BE2C (cell line): ENCODE results near the gene LRRC3B.

Experiments used
- DNase-seq: peaks from one replicate; pipeline ENCODE4 v3.0.0-alpha.2; 2020
- H3K27me3 ChIP-seq: fragments of 250-450 bp; sonication (Bioruptor Pico); 2 replicates; pipeline ENCODE4 v1.5.1; 2020; ENCODE audit warnings: mild to moderate bottlenecking
- H3K36me3 ChIP-seq: fragments of 250-450 bp; sonication (Bioruptor Pico); 2 replicates; pipeline ENCODE4 v1.5.1; 2020; ENCODE audit warnings: mild to moderate bottlenecking
- H3K4me1 ChIP-seq: fragments of 250-450 bp; sonication (Bioruptor Pico); 2 replicates; pipeline ENCODE4 v1.5.1; 2020
- H3K4me3 ChIP-seq: 2 replicates; pipeline ENCODE4 v1.5.1; 2011; ENCODE audit warnings: low read depth, low read length
- H3K9me3 ChIP-seq: fragments of 250-450 bp; sonication (Bioruptor Pico); 2 replicates; pipeline ENCODE4 v1.5.1; 2020
- TF ChIP-seq, protein P1 (sequence below): IDR thresholded peaks from 2 replicates; pipeline ENCODE4 v1.5.1; 2012; ENCODE audit warnings: mild to moderate bottlenecking, low read depth, low read length

Gene LRRC3B

DNA sequence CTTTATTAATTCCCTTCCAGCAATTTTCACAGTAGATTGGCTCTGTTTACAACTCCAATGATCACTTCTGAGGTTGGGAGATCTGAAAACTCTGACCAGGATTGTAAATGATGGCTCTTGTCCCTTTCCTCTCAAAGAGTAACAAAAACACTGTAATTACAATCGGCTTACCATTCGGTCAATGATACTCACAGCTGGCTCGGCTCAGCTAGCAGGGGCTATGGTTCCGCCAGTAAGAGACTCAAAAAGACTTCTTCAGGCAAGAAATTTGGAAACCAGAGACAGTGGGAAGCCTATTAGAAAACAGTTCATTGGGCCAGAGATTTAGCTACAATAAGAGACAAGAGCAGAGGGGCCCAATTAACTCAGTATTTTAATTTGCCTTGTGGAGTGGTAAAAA is 96.6 kb downstream of the LRRC3B start:
- Histone ChIP-seq H3K9me3 (no peaks in the 10 kb centered on the region), H3K27me3 (no peaks in the 10 kb centered on the region), H3K36me3 (no peaks in the 10 kb centered on the region), H3K4me3 (no peak overlapping the region), H3K4me1 (no peaks in the 10 kb centered on the region)
- no peak for DNase-seq
- TF ChIP-seq, protein P1, sequence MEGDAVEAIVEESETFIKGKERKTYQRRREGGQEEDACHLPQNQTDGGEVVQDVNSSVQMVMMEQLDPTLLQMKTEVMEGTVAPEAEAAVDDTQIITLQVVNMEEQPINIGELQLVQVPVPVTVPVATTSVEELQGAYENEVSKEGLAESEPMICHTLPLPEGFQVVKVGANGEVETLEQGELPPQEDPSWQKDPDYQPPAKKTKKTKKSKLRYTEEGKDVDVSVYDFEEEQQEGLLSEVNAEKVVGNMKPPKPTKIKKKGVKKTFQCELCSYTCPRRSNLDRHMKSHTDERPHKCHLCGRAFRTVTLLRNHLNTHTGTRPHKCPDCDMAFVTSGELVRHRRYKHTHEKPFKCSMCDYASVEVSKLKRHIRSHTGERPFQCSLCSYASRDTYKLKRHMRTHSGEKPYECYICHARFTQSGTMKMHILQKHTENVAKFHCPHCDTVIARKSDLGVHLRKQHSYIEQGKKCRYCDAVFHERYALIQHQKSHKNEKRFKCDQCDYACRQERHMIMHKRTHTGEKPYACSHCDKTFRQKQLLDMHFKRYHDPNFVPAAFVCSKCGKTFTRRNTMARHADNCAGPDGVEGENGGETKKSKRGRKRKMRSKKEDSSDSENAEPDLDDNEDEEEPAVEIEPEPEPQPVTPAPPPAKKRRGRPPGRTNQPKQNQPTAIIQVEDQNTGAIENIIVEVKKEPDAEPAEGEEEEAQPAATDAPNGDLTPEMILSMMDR, result no peak

DNA sequence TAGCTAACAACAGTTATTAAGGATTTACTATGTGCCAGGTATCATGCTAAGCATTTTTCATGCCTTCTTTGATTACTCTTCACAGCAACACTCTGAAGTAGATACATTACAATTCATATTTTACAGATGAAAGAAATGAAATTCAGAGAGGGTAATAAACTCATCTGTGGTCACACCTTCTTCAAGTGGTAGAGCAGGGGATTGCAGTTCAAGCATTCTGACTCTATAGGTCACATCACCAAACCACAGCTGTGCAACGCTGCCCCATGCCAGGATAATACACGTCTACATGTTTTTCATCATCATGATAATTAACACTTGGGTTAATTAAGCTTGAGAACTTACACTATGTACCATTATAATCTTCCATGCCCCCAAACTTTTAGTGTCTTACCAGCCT is 98.5 kb downstream of the LRRC3B start:
- no peaks in the 10 kb centered on the region for H3K4me1 ChIP-seq
- no peaks in the 10 kb centered on the region for H3K36me3 ChIP-seq
- TF ChIP-seq, protein P1, result no peak
- H3K9me3 ChIP-seq, result no peaks in the 10 kb centered on the region
- DNase-seq, result no peak
- no peaks in the 10 kb centered on the region for H3K27me3 ChIP-seq
- no peak overlapping the region for H3K4me3 ChIP-seq

DNA sequence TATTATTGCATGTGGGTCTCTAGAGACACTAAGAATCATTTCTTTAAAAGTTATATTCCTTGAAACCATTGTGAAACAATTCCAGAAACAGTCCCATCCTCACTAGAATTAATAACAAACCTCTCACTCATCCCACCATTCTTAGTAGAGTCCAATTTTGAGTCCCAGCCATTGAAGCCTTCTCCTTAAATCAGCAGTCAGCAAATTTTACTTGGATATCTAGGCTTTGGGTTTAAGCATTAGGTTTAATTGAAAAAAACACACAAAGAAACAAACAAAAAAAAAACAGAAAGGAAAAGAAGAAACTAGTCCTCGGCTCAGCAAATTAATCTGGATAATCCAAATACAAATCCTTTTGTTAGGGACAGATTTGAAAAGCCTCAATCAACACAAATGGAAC is 109.3 kb downstream of the LRRC3B start:
- Histone ChIP-seq H3K9me3 (no peaks in the 10 kb centered on the region), H3K36me3 (no peaks in the 10 kb centered on the region), H3K4me1 (no peaks in the 10 kb centered on the region), H3K27me3 (no peaks in the 10 kb centered on the region), H3K4me3 (no peak overlapping the region)
- TF ChIP-seq, protein P1, result no peak
- no peak for DNase-seq

DNA sequence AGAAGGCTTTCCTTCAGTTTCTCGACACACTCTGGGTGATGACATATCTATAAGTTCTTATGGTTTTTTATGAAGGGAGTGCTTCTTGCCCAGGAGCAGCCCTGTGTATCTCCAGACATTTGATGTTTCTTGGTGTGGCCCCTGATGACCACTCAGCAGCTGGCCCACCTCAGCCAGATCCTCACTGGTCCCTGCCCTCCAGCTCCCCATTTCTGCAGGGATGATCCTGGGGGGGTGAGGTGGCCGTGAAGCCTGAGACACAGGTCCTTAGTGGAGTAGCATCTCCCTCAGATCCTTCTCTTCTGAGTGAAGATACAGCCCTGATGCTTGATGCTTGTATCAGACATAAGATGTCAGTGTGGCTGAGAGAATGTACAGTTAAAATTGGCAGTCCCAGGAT is 127.7 kb downstream of the LRRC3B start:
- Histone ChIP-seq H3K36me3 (no peaks in the 10 kb centered on the region), H3K4me1 (no peaks in the 10 kb centered on the region), H3K9me3 (no peaks in the 10 kb centered on the region), H3K27me3 (no peaks in the 10 kb centered on the region), H3K4me3 (no peak overlapping the region)
- TF ChIP-seq, protein P1, result no peak
- no peak for DNase-seq

DNA sequence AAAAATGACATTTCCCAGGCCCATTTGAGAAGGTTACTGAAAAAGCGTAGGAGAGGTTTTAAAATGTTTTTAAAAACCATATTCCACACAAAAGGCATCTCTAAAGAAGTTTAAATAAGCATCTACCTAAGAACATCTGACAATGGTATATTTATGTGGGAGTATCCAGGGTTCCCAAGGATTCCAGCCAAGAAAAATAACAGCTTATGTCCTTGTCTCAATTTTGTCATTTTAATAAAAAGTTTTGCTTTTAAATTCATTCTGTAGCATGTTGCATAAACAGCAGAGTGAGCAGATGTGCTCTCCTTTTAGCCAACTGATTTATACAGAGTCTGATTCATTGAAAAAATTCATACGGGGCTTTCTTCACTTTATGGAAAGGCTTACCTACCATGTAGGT is 129.9 kb downstream of the LRRC3B start:
- H3K9me3 ChIP-seq, result no peaks in the 10 kb centered on the region
- TF ChIP-seq, protein P1, result no peak
- H3K4me1 ChIP-seq, result no peaks in the 10 kb centered on the region
- no peaks in the 10 kb centered on the region for H3K36me3 ChIP-seq
- no peak overlapping the region for H3K4me3 ChIP-seq
- no peaks in the 10 kb centered on the region for H3K27me3 ChIP-seq
- DNase-seq, result no peak

DNA sequence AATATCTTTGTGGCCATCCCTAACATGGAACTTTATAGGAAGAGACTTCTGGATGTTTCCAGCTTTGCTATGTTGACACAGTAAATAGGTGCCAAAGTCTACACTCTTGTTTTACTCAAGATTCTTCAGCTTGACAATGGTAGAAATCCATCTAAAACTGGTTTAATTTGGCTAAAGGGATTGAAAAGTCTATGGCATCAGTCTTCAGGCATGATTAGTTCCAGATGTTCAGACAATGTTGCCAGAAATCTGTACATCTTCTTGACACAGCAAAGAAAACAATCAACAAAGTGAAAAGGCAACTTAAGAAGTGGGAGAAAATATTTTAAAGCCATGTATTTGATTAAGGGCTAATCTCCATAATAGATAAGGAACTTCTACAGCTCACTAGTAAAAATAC is 130.5 kb downstream of the LRRC3B start:
- Histone ChIP-seq H3K36me3 (no peaks in the 10 kb centered on the region), H3K9me3 (no peaks in the 10 kb centered on the region), H3K27me3 (no peaks in the 10 kb centered on the region), H3K4me3 (no peak overlapping the region), H3K4me1 (no peaks in the 10 kb centered on the region)
- TF ChIP-seq, protein P1, result no peak
- no peak for DNase-seq
